HG02981 (cell line): Measurements from ENCODE around the gene CEL.
"Not testable (repeated sequence)": the region's sequence is repeated elsewhere in the genome, so short reads cannot be mapped to it uniquely, and the experiment has no call there.

ENCODE experiments used
- ATAC-seq: cut with Tn5 transposase; IDR thresholded peaks from one replicate; pipeline ENCODE4 v1.9.1; 2021; ENCODE audit warnings: mild to moderate bottlenecking, moderate library complexity; ENCODE audit not compliant: unreplicated experiment

CEL gene

DNA sequence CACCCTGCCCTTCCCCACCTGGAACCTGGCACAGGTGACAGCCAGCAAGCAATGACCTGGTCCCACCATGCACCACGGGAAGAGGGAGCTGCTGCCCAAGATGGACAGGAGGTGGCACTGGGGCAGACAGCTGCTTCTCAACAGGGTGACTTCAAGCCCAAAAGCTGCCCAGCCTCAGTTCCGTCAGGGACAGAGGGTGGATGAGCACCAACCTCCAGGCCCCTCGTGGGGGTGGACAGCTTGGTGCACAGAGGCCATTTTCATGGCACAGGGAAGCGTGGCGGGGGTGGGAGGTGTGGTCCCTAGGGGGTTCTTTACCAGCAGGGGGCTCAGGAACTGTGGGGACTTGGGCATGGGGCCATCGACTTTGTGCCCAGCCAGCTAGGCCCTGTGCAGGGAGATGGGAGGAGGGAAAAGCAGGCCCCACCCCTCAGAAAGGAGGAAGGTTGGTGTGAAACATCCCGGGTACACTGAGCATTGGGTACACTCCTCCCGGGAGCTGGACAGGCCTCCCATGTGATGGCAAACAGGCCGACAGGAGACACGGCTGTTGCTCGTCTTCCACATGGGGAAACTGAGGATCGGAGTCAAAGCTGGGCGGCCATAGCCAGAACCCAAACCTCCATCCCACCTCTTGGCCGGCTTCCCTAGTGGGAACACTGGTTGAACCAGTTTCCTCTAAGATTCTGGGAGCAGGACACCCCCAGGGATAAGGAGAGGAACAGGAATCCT is 1.9 kb downstream of the CEL start:
- no peak for ATAC-seq

DNA sequence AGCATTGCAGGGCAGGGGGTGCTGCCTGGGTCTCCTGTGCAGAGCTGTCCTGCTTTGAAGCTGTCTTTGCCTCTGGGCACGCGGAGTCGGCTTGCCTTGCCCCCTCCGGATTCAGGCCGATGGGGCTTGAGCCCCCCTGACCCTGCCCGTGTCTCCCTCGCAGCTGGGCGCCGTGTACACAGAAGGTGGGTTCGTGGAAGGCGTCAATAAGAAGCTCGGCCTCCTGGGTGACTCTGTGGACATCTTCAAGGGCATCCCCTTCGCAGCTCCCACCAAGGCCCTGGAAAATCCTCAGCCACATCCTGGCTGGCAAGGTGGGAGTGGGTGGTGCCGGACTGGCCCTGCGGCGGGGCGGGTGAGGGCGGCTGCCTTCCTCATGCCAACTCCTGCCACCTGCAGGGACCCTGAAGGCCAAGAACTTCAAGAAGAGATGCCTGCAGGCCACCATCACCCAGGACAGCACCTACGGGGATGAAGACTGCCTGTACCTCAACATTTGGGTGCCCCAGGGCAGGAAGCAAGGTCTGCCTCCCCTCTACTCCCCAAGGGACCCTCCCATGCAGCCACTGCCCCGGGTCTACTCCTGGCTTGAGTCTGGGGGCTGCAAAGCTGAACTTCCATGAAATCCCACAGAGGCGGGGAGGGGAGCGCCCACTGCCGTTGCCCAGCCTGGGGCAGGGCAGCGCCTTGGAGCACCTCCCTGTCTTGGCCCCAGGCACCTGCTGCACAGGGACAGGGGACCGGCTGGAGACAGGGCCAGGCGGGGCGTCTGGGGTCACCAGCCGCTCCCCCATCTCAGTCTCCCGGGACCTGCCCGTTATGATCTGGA is 2.7 kb downstream of the CEL start:
- ATAC-seq = no peak

- ATAC-seq = no peak
These were observed 3.2 kb downstream of the CEL start for GRCh38 chr9:133065070-133065388.

GRCh38 chr9:133066181-133066983 is 4.6 kb downstream of the CEL start:
- ATAC-seq = no peak

GRCh38 chr9:133067006-133067405 is 5.2 kb downstream of the CEL start:
- ATAC-seq = no peak

GRCh38 chr9:133067813-133068212 is 6.0 kb downstream of the CEL start:
- ATAC-seq = no peak

DNA sequence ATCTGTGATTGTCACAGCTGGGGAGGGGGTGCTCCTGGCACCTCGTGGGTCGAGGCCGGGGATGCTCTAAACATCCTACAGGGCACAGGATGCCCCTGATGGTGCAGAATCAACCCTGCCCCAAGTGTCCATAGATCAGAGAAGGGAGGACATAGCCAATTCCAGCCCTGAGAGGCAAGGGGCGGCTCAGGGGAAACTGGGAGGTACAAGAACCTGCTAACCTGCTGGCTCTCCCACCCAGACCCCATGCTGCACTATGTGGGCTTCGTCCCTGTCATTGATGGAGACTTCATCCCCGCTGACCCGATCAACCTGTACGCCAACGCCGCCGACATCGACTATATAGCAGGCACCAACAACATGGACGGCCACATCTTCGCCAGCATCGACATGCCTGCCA is 6.7 kb downstream of the CEL start:
- not testable (repeated sequence) for ATAC-seq

DNA sequence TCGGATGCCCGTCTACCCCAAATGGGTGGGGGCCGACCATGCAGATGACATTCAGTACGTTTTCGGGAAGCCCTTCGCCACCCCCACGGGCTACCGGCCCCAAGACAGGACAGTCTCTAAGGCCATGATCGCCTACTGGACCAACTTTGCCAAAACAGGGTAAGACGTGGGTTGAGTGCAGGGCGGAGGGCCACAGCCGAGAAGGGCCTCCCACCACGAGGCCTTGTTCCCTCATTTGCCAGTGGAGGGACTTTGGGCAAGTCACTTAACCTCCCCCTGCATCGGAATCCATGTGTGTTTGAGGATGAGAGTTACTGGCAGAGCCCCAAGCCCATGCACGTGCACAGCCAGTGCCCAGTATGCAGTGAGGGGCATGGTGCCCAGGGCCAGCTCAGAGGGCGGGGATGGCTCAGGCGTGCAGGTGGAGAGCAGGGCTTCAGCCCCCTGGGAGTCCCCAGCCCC is 8.8 kb downstream of the CEL start:
- not testable (repeated sequence) for ATAC-seq

GRCh38 chr9:133070985-133071384 is 9.2 kb downstream of the CEL start:
- not testable (repeated sequence) for ATAC-seq

- no peak for ATAC-seq
These were observed 9.8 kb downstream of the CEL start for GRCh38 chr9:133071484-133072150.

DNA sequence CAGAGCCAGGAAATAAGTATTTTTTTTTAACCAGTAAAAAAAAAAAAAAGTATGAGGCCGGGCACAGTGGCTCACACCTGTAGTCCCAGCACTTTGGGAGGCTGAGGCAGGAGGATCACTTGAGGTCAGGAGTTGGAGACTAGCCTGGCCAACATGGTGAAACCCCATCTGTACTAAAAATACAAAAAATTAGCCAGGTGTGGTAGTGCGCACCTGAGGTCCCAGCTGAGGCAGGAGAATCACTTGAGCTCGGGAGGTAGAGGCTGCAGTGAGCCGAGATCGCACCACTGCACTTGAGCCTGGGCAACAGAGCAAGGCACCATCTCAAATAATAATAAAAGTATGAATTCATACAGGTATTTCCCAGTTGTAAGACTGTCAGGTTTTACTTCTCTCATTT is 10.4 kb downstream of the CEL start:
- ATAC-seq = not testable (repeated sequence)

DNA sequence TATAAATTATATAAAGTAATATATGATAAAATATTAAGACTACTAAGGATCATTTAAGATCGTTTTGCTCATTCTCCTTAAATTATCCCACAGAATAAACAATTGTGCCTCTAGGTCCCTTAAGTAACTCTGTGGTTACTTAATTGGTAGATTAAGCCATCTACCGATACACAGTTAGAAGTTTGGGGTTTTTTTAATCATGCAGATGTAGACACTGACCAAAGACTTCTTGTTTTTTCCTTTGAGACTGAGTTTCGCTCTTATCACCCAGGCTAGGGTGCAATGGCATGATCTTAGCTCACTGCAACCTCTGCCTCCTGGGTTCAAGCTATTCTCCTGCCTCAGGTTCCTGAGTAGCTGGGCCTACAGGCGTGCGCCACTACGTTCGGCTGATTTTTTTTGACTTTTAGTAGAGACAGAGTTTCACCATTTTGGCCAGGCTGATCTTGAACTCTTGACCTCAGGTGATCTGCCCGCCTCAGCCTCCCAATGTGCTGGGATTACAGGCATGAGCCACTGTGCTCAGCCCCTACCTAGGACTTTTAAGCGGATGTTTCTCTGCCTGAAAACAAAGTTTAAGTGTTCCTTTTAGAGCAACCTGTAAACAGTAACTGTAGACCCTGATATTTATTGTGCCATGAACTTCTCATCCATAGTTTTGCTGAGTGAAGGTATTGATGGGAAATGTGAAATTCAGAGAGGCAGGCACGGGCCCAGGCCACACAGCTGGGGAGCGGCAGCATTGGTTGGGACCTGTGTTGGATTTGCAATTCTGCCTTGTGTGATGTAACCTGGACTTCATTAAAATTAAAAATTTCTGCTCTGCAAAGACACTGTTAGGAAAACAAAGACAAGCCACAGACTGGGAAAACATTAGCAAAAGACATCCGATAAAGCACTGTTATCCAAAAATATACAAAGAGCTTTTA is 11.6 kb downstream of the CEL start:
- ATAC-seq = no peak

- ATAC-seq = no peak
These were observed 12.4 kb downstream of the CEL start for GRCh38 chr9:133074111-133074651.

DNA sequence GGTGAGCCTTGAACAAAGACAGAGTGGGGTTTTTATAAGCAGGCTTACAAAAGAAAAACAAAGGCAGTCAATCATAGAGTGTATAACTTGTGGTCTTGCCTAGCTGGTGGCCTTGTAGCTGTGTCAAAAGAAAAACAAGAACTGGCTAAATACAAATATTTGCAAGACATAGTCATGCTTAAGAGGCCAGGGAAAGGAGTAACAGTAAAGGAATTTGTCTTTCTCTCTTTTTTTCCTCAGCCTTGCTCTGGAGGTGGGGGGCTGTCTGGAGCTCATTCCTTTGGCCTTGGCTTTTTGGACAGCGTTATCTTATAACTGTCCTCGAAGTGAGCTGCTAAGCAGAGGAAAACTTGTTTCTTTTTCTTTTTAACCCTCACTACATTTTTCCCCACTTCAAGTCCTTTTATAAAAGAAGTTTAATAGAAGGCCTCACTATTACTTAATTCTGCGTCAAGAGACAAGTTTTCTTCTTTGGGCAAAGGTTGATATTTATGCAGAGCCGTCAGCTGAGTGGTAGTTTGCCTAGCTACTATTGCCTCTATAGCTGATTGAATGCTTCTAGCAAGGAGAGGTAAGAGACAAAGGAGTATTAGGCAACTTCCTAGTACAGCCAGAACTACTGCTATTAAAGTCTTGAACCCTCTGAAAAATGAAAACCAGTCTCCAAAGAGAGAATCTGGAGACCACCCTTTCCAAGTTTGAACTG is 14.3 kb downstream of the CEL start:
- ATAC-seq = no peak

GRCh38 chr9:133076691-133077090 is 14.9 kb downstream of the CEL start:
- no peak for ATAC-seq

DNA sequence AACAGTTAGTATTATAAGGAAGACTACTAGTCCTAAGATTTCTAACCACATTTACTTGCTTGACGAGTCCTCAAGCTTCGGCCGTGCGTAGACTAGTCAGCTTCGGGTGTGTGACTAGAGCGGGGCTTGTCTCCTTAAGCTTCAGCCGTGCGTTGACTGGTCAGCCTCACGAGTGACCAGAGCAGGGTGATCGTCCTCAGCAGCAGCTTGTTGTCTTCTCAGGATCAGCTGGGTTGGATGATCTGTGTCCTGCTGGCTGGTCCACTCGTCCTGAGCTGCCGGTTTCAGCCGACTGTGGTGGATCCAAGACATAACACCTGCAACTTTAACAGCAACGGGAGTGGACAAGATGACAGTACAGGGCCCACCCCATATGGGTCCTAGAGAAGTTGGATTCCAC is 16.7 kb downstream of the CEL start:
- ATAC-seq = no peak

DNA sequence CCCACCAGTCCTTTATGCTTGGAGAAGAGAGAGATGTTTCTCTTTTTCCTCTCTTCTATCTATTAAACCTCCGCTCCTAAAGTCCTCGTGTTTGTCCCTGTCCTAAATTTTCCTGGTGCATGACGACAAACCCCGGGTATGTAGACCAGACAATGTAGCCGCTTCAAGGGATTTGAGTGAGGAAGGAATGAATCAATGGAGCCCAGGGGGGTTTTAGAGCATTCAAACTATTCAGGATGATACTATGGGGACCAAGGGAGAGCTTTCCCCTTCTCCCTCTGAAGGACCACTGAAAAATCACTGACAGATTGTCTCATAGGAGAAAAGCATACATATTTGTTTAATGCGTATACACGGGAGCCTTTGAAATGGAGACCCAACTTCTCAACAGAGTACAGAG is 18.4 kb downstream of the CEL start:
- ATAC-seq = no peak

GRCh38 chr9:133080786-133081779 is 19.3 kb downstream of the CEL start:
- ATAC-seq = not testable (repeated sequence)
